Glutamatergic neuron (in vitro differentiated cells): ENCODE data around the gene TBC1D8. TPM values are rescaled to one million over a fixed set of nuclear protein-coding genes. Genes with fewer than 3 reads are reported as not detected.

Experiments used
- DNase-seq: peaks from one replicate; pipeline ENCODE4 v3.0.0; 2022
- H3K27ac Mint-ChIP-seq: one replicate; pipeline ENCODE4 v1.8.0; 2020; ENCODE audit warnings: mild to moderate bottlenecking, mixed read lengths, inconsistent platforms; ENCODE audit not compliant: unreplicated experiment
- H3K27me3 Mint-ChIP-seq: one replicate; pipeline ENCODE4 v1.8.0; 2020; ENCODE audit warnings: mild to moderate bottlenecking, moderate library complexity, mixed read lengths, inconsistent platforms; ENCODE audit not compliant: unreplicated experiment
- H3K36me3 Mint-ChIP-seq: one replicate; pipeline ENCODE4 v1.8.0; 2020; ENCODE audit warnings: mild to moderate bottlenecking, mixed read lengths, inconsistent platforms; ENCODE audit not compliant: unreplicated experiment
- H3K4me1 Mint-ChIP-seq: one replicate; pipeline ENCODE4 v1.8.0; 2020; ENCODE audit warnings: mild to moderate bottlenecking, low read depth, mixed read lengths, inconsistent platforms; ENCODE audit not compliant: unreplicated experiment
- H3K4me3 Mint-ChIP-seq: one replicate; pipeline ENCODE4 v1.8.0; 2020; ENCODE audit warnings: mild to moderate bottlenecking, mixed read lengths, inconsistent platforms; ENCODE audit not compliant: unreplicated experiment
- H3K9me3 Mint-ChIP-seq: one replicate; pipeline ENCODE4 v1.8.0; 2020; ENCODE audit warnings: mild to moderate bottlenecking, moderate library complexity, mixed read lengths, inconsistent platforms; ENCODE audit not compliant: unreplicated experiment
- CTCF ChIP-seq: fragments of 200-600 bp; sonication (generic); IDR thresholded peaks from one replicate; pipeline ENCODE4 v1.5.0; 2021; ENCODE audit not compliant: partially characterized antibody, unreplicated experiment
- total RNA-seq: library from RNA; stranded (reverse); fragmentation: NEBNext Ultra II Directional; extraction: Animal tissue kit (Norgen Biotek cat#: 25700); gene quantifications from one replicate; pipeline ENCODE4 v1.2.1, GENCODE V29; 2021; ENCODE audit not compliant: unreplicated experiment

TBC1D8 gene
- total RNA-seq, 1 donor from 2014 or later, result 14.6 TPM

GRCh38 chr2:101147062-101147461, 4.1 kb downstream of the TBC1D8 start:
- no peak for TF ChIP-seq CTCF
- H3K27me3 Mint-ChIP-seq, result peaks cover 4% of the 10 kb centered on the region
- H3K27ac Mint-ChIP-seq, result no peak overlapping the region
- no peaks in the 10 kb centered on the region for H3K36me3 Mint-ChIP-seq
- peaks cover 29% of the 10 kb centered on the region for H3K4me1 Mint-ChIP-seq
- H3K4me3 Mint-ChIP-seq, result no peak overlapping the region
- no peak for DNase-seq
- peaks cover 6% of the 10 kb centered on the region for H3K9me3 Mint-ChIP-seq

GRCh38 chr2:101146535-101146934, 4.6 kb downstream of the TBC1D8 start:
- no peak for DNase-seq
- no peak for TF ChIP-seq CTCF
- H3K4me1 Mint-ChIP-seq, result peaks cover 24% of the 10 kb centered on the region
- no peak overlapping the region for H3K27ac Mint-ChIP-seq
- no peak overlapping the region for H3K4me3 Mint-ChIP-seq
- peaks cover 4% of the 10 kb centered on the region for H3K9me3 Mint-ChIP-seq
- H3K36me3 Mint-ChIP-seq, result no peaks in the 10 kb centered on the region
- peaks cover 4% of the 10 kb centered on the region for H3K27me3 Mint-ChIP-seq

GRCh38 chr2:101145406-101145805, 5.8 kb downstream of the TBC1D8 start:
- Mint-ChIP-seq H3K9me3 (peaks cover 4% of the 10 kb centered on the region), H3K27ac (no peak overlapping the region), H3K36me3 (no peaks in the 10 kb centered on the region), H3K4me3 (no peak overlapping the region), H3K27me3 (peaks cover 4% of the 10 kb centered on the region), H3K4me1 (peaks cover 26% of the 10 kb centered on the region)
- no peak for DNase-seq
- no peak for TF ChIP-seq CTCF

- Mint-ChIP-seq H3K27ac (no peak overlapping the region), H3K4me3 (no peak overlapping the region), H3K4me1 (peaks cover 10% of the 10 kb centered on the region)
These were observed 9.0 kb downstream of the TBC1D8 start for GRCh38 chr2:101142163-101142562.

More at GRCh38 chr2:101142163-101142562, 9.0 kb downstream of the TBC1D8 start:
- no peak for DNase-seq
- no peak for TF ChIP-seq CTCF
- Mint-ChIP-seq H3K27me3 (peaks cover 3% of the 10 kb centered on the region), H3K36me3 (no peaks in the 10 kb centered on the region), H3K9me3 (peaks cover 3% of the 10 kb centered on the region)
